ENCODE measurements around the gene SCFD2.
A peak's percentile ranks its signal among the peaks of the same experiment; 100 is the strongest.

Gene SCFD2

GRCh38 chr4:53022513-53023100, 343.3 kb downstream of the SCFD2 start:
- no peak for FAIRE-seq
- DNase-seq (ENCODE audit: insufficient read length, low spot score): no peak

- FAIRE-seq (no peak), DNase-seq (ENCODE audit: insufficient read length, low spot score) (no peak)
Measured at GRCh38 chr4:53021754-53022512, 343.9 kb downstream of the SCFD2 start.

DNA sequence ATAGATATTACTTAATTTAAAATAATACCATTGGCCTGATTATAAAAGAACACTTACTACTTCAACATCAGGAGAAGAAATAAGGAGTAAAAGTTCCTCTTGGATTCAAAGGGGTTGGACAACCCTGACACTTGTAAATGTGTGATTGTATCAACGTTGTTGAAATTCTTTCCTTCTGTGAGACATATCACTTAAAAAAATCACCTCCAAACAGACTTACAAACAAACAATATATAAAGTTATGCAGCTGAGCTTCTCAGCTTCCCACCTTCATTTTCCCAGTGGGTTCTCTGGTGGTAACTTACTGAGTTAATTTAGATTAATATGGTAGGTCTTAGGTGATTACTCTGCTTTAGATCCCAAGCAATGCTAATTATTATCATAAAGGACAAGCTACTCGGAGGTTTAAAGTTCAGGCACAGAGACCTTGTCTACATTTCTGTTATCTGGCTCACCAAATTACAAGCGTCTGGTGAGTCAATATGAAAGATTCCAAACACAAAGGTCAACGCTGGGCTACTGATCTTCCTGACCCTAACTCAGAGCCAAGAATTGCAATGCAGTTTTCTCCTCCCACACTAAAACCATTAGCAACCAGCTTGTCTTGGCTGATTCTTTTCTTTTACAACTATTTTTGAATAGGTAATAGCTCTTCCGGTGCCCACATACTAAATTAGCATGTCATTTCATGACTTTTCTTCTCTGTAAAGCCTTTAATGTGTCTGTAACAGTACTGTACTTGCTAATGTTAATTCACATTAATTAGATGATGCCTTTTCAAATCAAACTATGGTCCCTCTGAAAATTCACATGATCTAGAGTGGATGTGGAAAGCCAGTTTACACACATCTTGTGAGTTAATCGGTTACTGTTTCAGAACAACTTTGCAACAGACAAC, 346.1 kb downstream of the SCFD2 start:
- no peak for FAIRE-seq
- DNase-seq (ENCODE audit: insufficient read length, low spot score): no peak

GRCh38 chr4:53018471-53018870, 347.4 kb downstream of the SCFD2 start:
- DNase-seq (ENCODE audit: insufficient read length, low spot score) (no peak), FAIRE-seq (no peak)

- no peak for FAIRE-seq
Measured at GRCh38 chr4:53016099-53016820, 349.6 kb downstream of the SCFD2 start.

DNA sequence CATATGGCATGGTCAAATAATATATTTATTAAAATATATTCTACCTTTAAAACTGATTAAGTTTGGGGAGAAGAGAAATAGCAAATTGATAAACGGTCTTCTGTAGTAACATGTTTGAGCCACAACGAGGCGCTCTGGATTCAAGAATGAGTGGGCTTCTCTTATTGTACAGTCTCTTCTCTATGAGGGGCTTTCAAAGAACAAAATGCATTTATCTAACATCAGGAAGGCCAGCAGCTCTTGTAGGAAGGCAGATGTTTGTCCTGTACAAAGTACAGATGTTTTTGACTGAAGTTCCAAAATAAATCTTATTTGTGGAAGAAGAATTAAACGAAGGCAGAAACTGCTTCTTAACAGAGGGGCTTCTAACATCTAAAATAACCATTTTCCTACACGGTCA, 350.2 kb downstream of the SCFD2 start:
- DNase-seq (ENCODE audit: insufficient read length, low spot score) (no peak), FAIRE-seq (peak; percentile 14)

More at GRCh38 chr4:53016099-53016820, 349.6 kb downstream of the SCFD2 start:
- no peak for DNase-seq (ENCODE audit: insufficient read length, low spot score)

GRCh38 chr4:53014881-53015280, 351.0 kb downstream of the SCFD2 start:
- peak; percentile 4 for FAIRE-seq

DNA sequence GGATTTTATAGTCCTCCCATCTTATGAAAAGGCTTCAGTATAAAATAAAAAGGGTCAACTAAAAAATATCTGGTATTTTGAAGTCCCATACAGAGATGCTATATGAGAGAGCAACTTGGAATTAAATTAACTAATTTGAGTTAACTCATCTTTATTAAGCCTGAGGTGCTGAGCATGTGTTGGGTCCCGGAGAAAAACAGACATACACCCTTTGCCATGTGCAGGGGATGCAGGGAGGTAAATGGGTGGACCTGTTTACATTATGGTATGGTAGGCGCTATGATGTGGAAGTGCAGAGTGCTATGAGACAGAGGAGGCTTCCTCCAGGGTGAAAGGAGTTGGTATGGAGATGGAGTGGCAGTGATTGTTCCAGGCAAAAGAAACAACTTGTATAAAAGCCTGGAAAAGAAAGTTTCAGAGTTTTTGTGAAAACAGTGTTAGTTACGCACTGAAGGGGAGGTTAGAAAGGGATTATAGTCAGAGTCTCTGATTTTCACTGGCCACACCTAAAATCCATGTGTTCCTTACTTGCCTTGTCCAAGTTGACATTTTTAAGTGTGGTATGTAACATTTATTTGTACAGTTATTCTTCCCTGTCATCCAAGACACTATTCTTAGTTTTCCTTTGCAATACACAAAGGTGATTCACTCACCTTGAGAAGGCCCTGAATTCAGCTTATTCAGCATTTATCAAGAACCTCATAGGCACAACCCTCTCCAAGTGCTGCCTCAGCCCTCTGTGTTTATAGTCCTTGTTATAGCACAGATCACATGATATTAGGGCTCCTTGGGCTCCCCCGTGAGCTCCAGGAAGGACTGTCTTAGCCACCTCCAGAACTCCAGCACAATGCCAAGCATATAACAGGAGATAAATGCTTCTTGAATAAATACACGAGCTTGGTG, 351.7 kb downstream of the SCFD2 start:
- no peak for DNase-seq (ENCODE audit: insufficient read length, low spot score)
- FAIRE-seq: no peak

More at GRCh38 chr4:53014881-53015280, 351.0 kb downstream of the SCFD2 start:
- DNase-seq (ENCODE audit: insufficient read length, low spot score): no peak

GRCh38 chr4:53012738-53013137, 353.1 kb downstream of the SCFD2 start:
- FAIRE-seq (peak; percentile 42), DNase-seq (ENCODE audit: insufficient read length, low spot score) (no peak)

DNA sequence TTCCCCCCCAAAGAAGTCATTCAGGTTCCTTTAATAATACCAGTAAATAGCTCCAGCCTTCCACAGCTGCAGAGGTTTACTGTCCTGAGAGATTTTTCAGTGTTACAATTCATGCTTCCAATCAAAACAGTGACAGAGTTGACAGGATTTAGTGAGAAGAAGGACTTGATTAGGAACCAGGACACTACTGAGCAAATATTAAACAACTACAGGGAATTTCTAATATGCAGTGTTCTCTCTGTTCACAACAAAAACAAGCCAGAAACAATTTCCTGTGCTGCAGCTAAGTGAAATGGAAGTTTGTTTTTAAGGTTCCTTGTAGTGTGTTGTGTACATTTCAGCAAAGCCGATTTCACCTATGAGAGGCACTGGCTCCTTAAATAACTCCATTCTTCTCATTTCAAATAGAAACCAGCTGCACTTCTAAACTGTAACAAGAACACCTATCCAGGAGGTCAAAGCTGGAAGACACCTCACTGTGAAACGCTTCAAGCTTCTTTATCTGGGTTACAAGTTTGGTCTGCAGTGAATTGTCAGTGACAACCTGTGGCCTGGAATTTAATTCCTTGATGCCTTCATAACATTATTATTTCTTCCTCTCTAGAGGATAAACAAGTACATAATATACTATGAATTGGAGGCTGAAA, 354.5 kb downstream of the SCFD2 start:
- FAIRE-seq: no peak

DNA sequence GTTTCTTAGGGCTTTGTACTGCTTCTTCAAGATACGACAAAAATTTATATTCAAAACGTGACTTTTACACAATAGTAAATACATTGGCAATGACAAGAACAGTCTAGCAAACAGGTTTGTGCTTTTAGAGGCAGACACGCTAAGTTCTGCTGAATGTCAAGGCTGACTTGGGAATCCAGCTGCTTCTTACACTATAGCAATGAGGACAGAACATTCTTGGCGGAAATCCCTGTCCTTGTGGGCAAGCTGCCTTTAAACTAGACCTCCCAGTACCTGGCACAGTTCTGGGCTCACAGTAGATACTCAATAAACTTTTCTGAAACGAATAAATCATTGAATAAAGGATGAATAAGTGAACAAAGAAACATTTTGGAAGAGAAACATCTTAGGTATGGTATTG, 355.5 kb downstream of the SCFD2 start:
- DNase-seq (ENCODE audit: insufficient read length, low spot score): no peak

More for the DNA sequence above, 354.5 kb downstream of the SCFD2 start:
- no peak for DNase-seq (ENCODE audit: insufficient read length, low spot score)

GRCh38 chr4:53009824-53010223, 356.0 kb downstream of the SCFD2 start:
- FAIRE-seq: peak; percentile 35
- no peak for DNase-seq (ENCODE audit: insufficient read length, low spot score)

More for the DNA sequence above, 355.5 kb downstream of the SCFD2 start:
- FAIRE-seq: no peak

DNA sequence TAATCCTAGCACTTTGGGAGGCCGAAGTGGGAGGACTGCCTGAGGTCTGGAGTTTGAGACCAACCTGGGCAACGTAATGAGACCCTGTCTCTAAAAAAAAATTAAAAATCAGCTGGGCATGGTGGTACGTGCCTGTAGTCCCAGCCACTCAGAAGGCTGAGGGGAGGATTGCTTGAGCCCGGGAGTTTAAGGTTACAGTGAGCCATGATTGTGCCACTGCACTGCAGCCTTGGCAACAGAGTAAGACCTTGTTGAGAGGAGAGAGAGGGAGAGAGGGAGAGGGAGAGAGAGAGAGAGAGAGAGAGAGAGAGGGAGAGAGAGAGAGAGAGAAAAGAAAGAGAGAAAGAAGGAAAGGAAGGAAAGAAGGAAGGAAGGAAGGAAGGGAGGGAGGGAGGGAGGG, 358.8 kb downstream of the SCFD2 start:
- FAIRE-seq: no peak
- DNase-seq (ENCODE audit: insufficient read length, low spot score): no peak

DNA sequence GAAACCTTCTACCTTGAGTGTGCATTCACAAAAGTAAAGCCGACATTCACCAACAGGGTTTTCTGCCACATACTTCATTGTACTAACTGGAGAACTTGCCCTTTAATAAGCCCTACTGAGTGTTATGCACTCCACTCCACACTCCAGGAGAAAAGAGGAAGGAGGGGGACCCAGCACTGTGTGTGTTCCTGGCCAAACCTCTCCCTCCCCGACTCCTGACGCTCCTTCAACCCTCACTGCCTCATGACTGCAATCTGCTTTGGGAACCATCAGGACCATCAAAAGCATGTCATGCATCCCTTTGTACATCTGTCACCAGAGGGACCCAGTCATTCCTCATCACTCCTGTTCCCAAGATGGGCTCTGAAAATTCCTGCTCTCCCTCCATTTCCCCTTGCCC, 360.1 kb downstream of the SCFD2 start:
- FAIRE-seq: no peak
- no peak for DNase-seq (ENCODE audit: insufficient read length, low spot score)

DNA sequence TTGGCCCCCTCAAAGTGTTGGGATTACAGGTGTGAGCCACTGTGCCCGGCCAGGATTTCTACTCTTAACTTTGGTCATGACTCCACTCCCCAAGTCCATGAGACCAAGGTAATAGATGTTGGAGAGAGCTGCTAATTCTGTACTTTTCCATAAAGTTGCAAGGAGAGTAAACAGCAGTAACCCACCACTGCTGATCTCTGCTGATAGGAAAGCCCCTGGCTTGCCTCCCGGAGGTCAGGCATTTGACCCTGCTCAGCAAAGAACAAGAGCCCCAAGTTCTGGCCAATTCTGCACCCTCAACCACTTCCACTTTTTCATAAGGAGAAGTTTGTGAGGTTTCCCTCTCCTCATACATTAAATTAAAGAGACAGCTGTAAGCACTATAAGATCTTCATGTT, 360.7 kb downstream of the SCFD2 start:
- FAIRE-seq (no peak), DNase-seq (ENCODE audit: insufficient read length, low spot score) (no peak)

- DNase-seq (ENCODE audit: insufficient read length, low spot score) (no peak), FAIRE-seq (peak; percentile 11)
Measured at GRCh38 chr4:53004497-53005148, 361.2 kb downstream of the SCFD2 start.

DNA sequence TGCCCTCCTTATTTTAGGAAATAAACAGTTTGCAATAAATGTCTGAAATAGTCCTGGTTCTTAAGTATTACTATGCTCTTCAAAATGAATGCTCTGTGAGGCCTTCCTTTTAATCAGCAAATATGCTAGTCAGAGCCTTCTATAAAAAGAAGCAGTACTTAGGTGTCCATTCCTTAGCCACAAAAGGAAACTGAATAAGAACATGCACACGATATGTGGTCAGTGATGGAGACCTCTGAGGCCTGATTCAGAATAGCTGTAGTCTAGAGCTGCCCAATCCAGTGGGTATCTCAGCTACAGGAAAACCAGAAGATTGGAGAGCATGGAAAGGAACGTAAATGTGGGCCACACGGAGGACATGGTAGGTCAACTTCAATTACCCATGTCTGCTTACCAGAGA, 361.9 kb downstream of the SCFD2 start:
- peak; percentile 72 for FAIRE-seq

GRCh38 chr4:53000560-53000959, 365.3 kb downstream of the SCFD2 start:
- no peak for FAIRE-seq
- DNase-seq (ENCODE audit: insufficient read length, low spot score): no peak

More for the DNA sequence above, 361.9 kb downstream of the SCFD2 start:
- DNase-seq (ENCODE audit: insufficient read length, low spot score): no peak

DNA sequence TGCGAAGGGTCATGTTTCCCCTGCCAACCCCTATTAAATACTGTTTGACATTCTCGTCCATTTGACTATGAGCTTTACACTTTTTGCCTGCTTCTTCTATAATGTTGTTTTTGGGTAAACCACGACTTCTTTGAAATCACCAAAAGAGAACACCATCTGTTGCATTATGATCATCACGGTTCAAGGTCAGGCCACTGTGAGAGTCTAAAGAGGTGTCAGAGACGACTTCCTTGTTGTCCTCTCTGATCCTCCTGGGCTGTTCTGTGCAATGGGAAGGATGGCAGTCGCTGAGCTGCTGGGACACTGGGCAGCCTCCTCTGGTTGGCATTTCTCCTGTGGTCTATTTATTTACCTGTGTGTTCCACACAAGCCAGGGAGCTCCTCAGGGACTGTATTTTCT, 366.2 kb downstream of the SCFD2 start:
- DNase-seq (ENCODE audit: insufficient read length, low spot score) (no peak), FAIRE-seq (no peak)
